Stomach smooth muscle (tissue), 2 donors: ENCODE data around the gene ETFB.

Source experiments
- H3K27ac ChIP-seq: one replicate; pipeline ENCODE4 v1.7.0; 2013; ENCODE audit warnings: mild to moderate bottlenecking, low read length, inconsistent platforms
- H3K27me3 ChIP-seq, 2 donors: one replicate each; pipeline ENCODE4 v1.7.0; 2013; ENCODE audit warnings: low read length in 2 of 2; ENCODE audit not compliant: insufficient read depth in 2 of 2, control insufficient read depth in 1 of 2
- H3K36me3 ChIP-seq, 2 donors: one replicate each; pipeline ENCODE4 v1.7.0; 2013; ENCODE audit warnings: low read length in 2 of 2; ENCODE audit not compliant: control insufficient read depth in 2 of 2, insufficient read depth in 2 of 2
- H3K4me1 ChIP-seq: one replicate; pipeline ENCODE4 v1.7.0; 2013; ENCODE audit warnings: low read length; ENCODE audit not compliant: control insufficient read depth, insufficient read depth
- H3K4me3 ChIP-seq, 2 donors: one replicate each; pipeline ENCODE4 v1.7.0; 2013; ENCODE audit warnings: low read length in 2 of 2
- H3K9ac ChIP-seq, 2 donors: one replicate each; pipeline ENCODE4 v1.7.0; 2013; ENCODE audit warnings: low read length in 2 of 2, mild to moderate bottlenecking in 1 of 2
- H3K9me3 ChIP-seq, 2 donors: one replicate each; pipeline ENCODE4 v1.7.0; 2013; ENCODE audit warnings: low read length in 2 of 2; ENCODE audit not compliant: control insufficient read depth in 2 of 2
- donor health status: healthy.
- donor health status: Pancreatic carcinoma.

ETFB gene

DNA sequence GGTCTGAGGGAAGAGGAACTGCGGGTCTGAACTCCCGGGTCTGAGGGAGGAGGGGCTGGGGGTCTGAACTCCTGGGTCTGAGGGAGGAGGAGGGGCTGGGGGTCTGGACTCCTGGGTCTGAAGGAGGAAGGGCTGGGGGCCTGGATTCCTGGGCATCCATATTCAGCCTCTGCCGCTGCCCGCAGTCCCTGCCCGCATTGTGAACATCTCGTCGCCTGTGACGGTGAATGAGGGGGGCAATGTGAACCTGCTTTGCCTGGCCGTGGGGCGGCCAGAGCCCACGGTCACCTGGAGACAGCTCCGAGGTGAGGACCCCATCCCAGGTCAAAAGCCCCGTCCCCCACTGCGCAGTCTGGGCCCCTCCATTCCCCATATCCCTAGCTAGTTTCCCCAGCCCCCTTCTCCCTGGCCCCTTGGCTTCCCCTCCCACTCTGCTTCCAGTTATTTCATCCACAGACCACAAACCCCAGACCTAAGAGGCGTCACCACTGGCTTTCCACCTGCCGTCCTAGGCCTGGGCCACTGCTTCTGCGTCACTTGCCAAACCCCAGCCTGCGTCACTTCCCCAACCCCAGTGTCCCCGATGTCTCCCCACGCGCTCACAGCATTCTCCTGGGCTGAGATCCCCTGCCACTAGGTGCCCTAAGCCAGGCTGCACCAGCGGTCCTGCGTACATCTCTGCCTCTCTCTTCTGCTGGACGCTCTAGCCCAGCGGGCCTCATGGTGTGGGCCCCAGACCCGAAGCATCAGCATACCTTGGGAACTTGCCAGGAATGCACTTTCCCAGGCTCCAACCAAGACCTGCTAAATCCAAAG, 40.8 kb downstream of the ETFB start:
- Histone ChIP-seq H3K27me3 (peaks cover 21 to 44% of the 10 kb centered on the region in 2 donors), H3K27ac (no peak overlapping the region), H3K4me1 (no peaks in the 10 kb centered on the region), H3K9ac (no peak overlapping the region), H3K4me3 (no peak overlapping the region), H3K36me3 (peaks cover 0 to under 1% of the 10 kb centered on the region in 2 donors), H3K9me3 (peaks cover 0 to 3% of the 10 kb centered on the region in 2 donors)

DNA sequence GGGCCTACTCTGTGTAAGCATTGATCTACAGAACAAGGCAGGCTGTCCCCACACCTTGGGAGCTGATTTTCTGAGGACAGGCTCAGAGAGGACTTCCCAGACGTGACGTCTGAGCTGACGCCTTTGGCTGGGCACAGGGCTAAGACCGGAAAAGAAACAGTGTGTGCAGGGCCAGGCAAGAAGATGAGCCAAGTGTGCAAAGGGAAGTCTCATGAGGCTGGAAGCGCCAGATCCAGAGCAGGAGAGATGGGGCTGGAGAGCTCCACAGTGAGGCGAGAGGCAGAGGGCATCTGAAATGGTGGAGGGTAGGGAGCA, 42.1 kb downstream of the ETFB start:
- H3K27me3 ChIP-seq: peaks cover 21 to 39% of the 10 kb centered on the region in 2 donors
- no peaks in the 10 kb centered on the region for H3K36me3 ChIP-seq
- no peaks in the 10 kb centered on the region for H3K4me1 ChIP-seq
- H3K9ac ChIP-seq: no peak overlapping the region
- H3K27ac ChIP-seq: no peak overlapping the region
- no peak overlapping the region for H3K4me3 ChIP-seq
- H3K9me3 ChIP-seq: peaks cover 0 to 3% of the 10 kb centered on the region in 2 donors

DNA sequence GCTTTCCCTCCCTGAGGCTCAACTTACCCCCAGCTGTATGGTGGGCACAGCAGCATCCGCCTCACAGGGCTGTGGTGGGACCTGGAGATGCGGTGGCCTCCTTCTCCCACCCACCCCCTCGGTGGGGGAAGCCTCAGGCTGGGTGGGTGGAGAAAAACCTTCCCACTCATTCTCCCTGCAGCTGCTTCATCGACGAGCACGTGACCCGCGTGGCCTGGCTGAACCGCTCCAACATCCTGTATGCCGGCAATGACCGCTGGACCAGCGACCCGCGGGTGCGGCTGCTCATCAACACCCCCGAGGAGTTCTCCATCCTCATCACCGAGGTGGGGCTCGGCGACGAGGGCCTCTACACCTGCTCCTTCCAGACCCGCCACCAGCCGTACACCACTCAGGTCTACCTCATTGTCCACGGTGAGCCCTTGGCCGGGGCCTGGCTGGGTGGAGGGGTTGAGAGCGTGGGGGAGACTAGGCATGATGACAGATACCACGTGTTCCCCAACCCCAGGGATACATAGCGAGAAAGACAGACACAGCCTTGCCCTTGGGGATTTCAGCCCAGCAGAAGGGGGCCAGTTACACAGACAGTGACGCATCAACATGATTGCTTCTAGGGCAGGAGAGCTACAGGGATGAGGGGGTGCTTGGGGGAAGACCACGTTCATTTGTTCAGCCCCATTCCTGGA, 42.6 kb downstream of the ETFB start:
- no peaks in the 10 kb centered on the region for H3K36me3 ChIP-seq
- H3K27me3 ChIP-seq: peaks cover 21 to 38% of the 10 kb centered on the region in 2 donors
- no peak overlapping the region for H3K4me3 ChIP-seq
- H3K9me3 ChIP-seq: peaks cover 0 to 3% of the 10 kb centered on the region in 2 donors
- no peaks in the 10 kb centered on the region for H3K4me1 ChIP-seq
- H3K9ac ChIP-seq: no peak overlapping the region
- H3K27ac ChIP-seq: no peak overlapping the region

DNA sequence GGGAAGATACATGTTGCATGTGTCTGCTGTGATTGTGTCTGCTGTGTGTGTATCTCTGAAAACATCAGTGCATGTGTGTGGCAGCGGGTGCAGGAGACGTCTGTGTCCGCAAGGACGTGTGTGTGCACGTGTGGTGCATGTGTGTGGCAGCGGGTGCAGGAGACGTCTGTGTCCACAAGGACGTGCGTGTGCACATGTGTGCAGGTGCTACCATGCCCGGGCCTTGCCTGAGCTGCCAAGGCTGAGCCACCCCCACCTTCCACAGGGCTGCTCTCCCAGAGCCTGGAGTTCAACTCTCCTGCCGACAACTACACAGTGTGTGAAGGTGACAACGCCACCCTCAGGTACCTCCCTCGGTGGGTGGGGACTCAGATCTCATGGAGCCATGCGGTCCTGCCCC, 44.4 kb downstream of the ETFB start:
- Histone ChIP-seq H3K4me3 (no peak overlapping the region), H3K4me1 (no peaks in the 10 kb centered on the region), H3K9ac (no peak overlapping the region), H3K36me3 (no peaks in the 10 kb centered on the region), H3K27ac (no peak overlapping the region), H3K27me3 (peaks cover 8 to 29% of the 10 kb centered on the region in 2 donors), H3K9me3 (peaks cover 0 to 3% of the 10 kb centered on the region in 2 donors)

DNA sequence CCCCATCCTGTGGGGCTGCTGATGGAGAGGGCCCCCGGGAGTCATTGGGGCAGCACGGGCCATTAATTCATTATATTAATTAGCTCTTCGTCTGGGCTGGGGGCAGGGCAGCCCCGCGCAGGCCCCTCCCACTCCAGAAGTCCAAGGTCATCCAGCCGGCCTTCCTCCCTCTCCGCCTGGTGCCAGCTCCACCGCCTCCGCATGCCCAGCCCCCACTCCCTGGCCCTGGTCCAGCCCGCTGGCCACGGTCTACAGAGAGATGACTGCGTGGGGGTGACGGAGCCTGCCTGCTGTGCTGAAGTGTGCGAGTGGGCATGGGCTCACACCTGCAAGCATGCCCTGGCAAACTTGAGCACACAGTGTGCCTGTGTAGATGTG, 45.9 kb downstream of the ETFB start:
- peaks cover 0 to 3% of the 10 kb centered on the region in 2 donors for H3K9me3 ChIP-seq
- peaks cover 0 to 21% of the 10 kb centered on the region in 2 donors for H3K27me3 ChIP-seq
- H3K27ac ChIP-seq: no peak overlapping the region
- H3K9ac ChIP-seq: no peak overlapping the region
- no peak overlapping the region for H3K4me3 ChIP-seq
- no peaks in the 10 kb centered on the region for H3K36me3 ChIP-seq
- H3K4me1 ChIP-seq: no peaks in the 10 kb centered on the region

DNA sequence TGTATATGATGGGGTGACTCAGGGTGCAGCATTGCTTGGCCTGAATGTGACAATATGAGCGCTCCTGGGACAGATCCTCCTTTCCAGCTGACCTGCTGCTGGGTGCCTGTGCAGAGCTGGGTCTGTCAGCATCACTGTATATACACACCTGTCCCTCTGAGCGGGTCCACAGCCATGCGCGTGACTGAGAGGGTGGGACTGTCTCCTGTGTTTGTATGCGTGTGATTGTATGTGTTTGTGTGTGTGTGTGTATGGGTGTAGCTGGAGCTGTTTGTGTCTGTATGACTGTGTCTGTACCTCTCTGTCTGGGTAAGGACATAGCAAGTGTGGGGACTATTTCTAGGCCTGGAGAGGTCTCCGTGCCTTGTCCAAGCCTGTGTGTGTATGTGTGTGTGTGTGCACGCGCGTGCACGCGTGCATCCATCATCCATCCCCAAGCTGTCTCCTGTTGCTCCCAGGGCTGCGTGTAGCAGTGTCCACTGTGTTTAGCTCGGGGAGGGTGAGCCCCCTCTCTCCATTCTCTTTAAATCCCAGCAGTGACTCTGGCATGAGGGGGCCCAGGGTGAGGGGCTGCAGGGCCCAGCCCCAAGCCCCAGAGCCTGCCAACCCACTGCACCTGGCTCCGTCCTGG, 46.4 kb downstream of the ETFB start:
- Histone ChIP-seq H3K4me1 (no peaks in the 10 kb centered on the region), H3K9ac (no peak overlapping the region), H3K27me3 (peaks cover 0 to 21% of the 10 kb centered on the region in 2 donors), H3K4me3 (no peak overlapping the region), H3K9me3 (peaks cover 1 to 3% of the 10 kb centered on the region in 2 donors), H3K27ac (no peak overlapping the region), H3K36me3 (no peaks in the 10 kb centered on the region)

DNA sequence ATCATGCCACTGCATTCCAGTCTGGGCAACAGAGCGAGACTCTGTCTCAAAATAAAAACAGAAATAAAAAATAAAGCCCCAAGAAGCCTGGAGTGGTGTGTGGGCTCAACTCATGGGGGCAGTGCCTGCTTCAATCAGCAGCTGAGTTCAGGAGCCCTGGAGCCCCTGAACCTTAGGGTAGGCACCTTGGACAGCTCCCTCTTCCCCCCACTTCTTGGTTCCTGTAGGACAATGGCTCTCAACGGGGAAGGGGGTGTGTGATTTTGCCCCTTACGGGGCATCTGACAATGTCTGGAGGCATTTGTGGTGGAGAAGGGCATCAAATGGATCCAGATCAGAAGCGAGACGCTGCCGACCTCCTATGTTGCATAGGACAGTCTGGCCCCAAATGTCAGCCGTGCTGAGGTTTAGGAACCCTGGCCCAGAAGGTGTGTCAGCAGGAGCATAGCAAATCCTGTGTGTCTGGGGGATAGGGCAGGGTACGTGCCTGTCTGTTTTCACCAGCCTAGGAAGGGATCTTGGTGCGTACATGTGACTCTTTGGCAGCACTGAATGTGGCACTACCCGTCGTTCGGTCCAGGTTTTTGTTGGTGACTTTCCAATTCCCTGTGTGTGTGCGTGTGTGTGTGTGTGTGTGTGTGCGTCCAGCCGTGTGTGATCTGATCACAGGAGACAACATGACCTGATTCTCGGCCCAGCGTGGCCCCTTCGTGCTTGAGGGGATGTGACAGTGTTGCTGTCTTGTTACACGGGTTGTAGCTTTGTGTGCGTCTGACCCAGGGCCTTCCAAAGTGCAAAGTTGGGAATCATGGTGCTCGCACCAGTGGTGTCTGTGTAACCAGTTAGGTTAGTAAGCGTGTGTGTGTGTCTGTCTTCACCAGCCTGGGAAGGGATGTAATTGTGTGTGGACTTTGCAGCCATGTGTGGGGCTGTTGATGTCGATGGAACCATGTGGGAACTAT, 47.2 kb downstream of the ETFB start:
- Histone ChIP-seq H3K27ac (no peak overlapping the region), H3K4me3 (no peak overlapping the region), H3K9me3 (peaks cover 4 to 7% of the 10 kb centered on the region in 2 donors), H3K4me1 (no peaks in the 10 kb centered on the region), H3K27me3 (peaks cover 0 to 20% of the 10 kb centered on the region in 2 donors), H3K36me3 (no peaks in the 10 kb centered on the region), H3K9ac (no peak overlapping the region)

DNA sequence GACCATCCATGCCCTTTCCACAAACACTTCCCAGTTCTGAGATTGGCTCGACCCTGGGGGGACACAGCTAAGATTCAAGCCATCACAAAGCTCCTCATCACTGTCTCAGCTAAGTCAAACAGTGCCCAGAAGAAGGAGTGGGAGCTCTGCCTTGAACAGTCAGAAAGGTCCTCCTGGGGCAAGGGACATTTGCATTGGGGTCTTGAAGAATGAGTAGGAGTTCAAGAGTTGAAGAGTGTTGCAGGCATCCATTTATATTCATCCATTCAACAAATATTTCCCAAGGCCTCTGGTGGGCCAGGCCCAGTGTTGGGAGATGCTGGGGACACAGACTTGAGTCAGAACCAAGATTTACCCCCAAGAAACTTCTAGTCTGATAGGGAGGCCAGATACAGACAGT, 48.2 kb downstream of the ETFB start:
- peaks cover 0 to 14% of the 10 kb centered on the region in 2 donors for H3K27me3 ChIP-seq
- H3K9ac ChIP-seq: no peak overlapping the region
- H3K4me1 ChIP-seq: no peaks in the 10 kb centered on the region
- H3K36me3 ChIP-seq: no peaks in the 10 kb centered on the region
- no peak overlapping the region for H3K27ac ChIP-seq
- peaks cover 4 to 7% of the 10 kb centered on the region in 2 donors for H3K9me3 ChIP-seq
- H3K4me3 ChIP-seq: no peak overlapping the region

DNA sequence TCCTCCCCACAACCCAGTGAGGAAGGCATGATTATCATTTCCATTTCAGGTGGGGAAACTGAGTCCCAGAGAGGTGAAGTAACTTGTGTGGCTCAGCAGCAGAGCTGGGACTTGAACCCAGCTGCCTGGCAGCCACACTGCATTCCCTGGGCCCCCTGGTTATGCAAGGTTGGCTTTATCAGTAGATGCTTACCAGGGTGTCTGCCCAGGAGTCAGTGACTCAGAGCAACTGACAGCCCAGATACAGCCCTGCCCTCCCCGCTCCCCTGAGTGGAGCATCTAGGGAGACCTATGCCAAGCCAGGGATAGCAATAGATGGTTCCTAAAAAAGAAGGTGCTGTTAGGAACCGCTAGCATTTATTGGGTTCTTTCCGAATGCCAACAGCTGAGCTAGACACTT, 48.8 kb downstream of the ETFB start:
- Histone ChIP-seq H3K27me3 (peaks cover 2 to 16% of the 10 kb centered on the region in 2 donors), H3K27ac (no peak overlapping the region), H3K4me1 (no peaks in the 10 kb centered on the region), H3K4me3 (no peak overlapping the region), H3K9ac (no peak overlapping the region), H3K9me3 (peaks cover 4 to 7% of the 10 kb centered on the region in 2 donors), H3K36me3 (no peaks in the 10 kb centered on the region)

DNA sequence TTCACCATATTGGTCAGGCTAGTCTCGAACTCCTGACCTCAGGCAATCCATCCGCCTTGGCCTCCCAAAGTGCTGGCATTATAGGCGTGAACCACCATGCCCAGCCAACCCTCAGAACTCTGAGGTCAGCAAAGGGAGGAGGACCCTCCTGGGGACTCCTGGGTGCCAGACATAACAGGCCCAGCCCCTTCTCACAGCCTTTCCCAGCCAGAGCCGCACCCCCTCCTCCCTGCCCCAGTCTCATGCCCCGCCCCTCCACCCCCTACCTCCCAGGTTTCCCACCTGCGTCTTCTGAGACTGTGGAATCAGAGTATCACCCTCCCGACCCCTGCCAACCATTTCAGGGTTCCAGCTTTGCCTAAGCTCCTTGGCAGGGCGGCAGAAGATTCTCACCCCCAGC, 49.5 kb downstream of the ETFB start:
- Histone ChIP-seq H3K27ac (no peak overlapping the region), H3K9ac (no peak overlapping the region), H3K36me3 (no peaks in the 10 kb centered on the region), H3K9me3 (peaks cover 4 to 7% of the 10 kb centered on the region in 2 donors), H3K4me3 (no peak overlapping the region), H3K4me1 (no peaks in the 10 kb centered on the region), H3K27me3 (peaks cover 7 to 16% of the 10 kb centered on the region in 2 donors)
